ENCODE data around the gene LGSN. TPM values are rescaled to one million over a fixed set of nuclear protein-coding genes. Genes with fewer than 3 reads are reported as not detected.

The LGSN gene
- total RNA-seq, 1 donor from 2014 or later, result not detected

DNA sequence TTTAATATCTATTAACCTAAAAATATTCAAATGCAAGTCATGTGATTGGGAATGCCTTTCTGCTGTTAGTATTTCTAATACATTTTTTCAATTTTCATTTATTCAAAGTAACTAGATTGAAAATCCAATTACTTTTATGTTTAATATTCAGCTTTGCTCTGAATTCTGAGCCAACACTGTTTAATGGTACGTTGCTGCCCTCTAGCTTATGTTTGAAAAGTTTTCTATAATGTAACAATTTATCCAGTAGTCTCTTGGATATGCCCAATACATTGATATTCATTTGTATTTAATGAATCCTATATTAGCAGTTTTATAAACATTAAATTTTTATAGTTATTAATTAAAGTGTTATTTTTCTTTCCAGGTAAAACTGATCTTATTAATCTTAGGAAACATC, 47.4 kb downstream of the LGSN start:
- peak; percentile 75 for TF ChIP-seq CTCF (conservative IDR thresholded peaks at IDR 0.05)
- Mint-ChIP-seq H3K27me3 (ENCODE audit: low read depth) (no peaks in the 10 kb centered on the region), H3K4me1 (peaks cover 4% of the 10 kb centered on the region), H3K27ac (ENCODE audit: unreplicated experiment) (no peak overlapping the region), H3K9me3 (peaks cover 5% of the 10 kb centered on the region), H3K4me3 (no peak overlapping the region), H3K36me3 (ENCODE audit: low read depth) (peaks cover 3% of the 10 kb centered on the region)
- no peak for DNase-seq (ENCODE audit: low read depth, low spot score)

DNA sequence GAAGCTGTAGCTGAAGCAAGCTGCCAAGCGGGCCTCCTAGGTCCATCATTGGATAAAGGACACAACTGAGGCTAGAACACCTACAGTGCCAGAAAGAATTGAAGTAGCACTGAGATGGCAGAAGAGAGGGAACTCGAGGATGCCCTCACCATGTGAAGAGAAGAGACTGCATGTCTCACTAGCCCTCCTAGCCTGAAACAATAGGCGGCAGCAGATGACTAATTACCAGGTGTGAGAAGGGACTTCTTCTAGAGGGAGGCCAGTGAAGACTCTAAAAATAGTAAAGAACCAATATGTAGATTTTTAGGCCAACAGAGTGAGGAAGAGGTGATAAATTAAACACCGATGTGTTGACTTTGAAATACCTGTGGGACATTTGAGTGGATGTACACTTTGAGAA, 50.3 kb downstream of the LGSN start:
- no peak for TF ChIP-seq CTCF (conservative IDR thresholded peaks at IDR 0.05)
- no peaks in the 10 kb centered on the region for H3K27me3 Mint-ChIP-seq (ENCODE audit: low read depth)
- H3K27ac Mint-ChIP-seq (ENCODE audit: unreplicated experiment), result no peak overlapping the region
- peaks cover 4% of the 10 kb centered on the region for H3K9me3 Mint-ChIP-seq
- peaks cover 4% of the 10 kb centered on the region for H3K4me1 Mint-ChIP-seq
- no peak overlapping the region for H3K4me3 Mint-ChIP-seq
- no peaks in the 10 kb centered on the region for H3K36me3 Mint-ChIP-seq (ENCODE audit: low read depth)
- no peak for DNase-seq (ENCODE audit: low read depth, low spot score)

DNA sequence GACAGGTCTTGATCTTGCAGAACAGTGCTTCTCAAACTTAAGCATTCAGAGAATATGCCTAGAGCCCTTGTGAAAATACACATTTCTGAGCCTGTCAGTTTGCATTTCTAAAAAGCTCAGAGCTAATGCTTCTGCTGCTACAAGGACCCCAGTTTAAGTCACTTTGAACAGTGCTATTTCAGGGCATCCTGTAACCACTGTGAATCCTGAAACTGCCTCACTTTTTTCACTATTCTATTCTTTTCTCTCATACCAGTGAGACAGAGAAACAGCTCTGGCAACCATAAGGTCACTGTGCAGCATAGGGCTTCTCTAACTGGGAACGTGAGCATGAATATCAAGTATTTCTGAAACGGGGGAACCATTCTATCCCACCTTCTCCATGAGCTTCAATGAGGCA, 51.2 kb downstream of the LGSN start:
- no peak for DNase-seq (ENCODE audit: low read depth, low spot score)
- peaks cover 2% of the 10 kb centered on the region for H3K9me3 Mint-ChIP-seq
- no peak overlapping the region for H3K4me3 Mint-ChIP-seq
- no peak overlapping the region for H3K27ac Mint-ChIP-seq (ENCODE audit: unreplicated experiment)
- TF ChIP-seq CTCF (conservative IDR thresholded peaks at IDR 0.05), result no peak
- no peaks in the 10 kb centered on the region for H3K27me3 Mint-ChIP-seq (ENCODE audit: low read depth)
- H3K36me3 Mint-ChIP-seq (ENCODE audit: low read depth), result no peaks in the 10 kb centered on the region
- peaks cover 7% of the 10 kb centered on the region for H3K4me1 Mint-ChIP-seq

DNA sequence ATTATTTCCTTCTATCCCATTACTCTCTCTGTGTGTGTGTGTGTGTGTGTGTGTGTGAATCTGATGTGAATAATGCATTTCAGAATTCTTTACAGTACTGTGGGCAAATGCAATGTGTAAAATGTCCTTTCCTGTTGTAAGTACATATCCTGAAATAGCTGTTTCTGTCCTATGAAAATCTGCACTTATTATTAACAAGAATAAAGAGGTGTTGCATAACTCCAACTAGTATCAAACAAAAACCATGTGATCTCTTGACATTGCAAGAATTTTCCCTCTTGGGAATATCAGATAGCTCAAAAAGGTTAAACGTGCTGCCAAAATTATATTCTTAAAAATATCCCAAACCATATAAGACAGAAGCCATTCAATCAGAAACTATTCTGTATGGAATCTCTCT, 52.0 kb downstream of the LGSN start:
- Mint-ChIP-seq H3K4me1 (peaks cover 13% of the 10 kb centered on the region), H3K36me3 (ENCODE audit: low read depth) (no peaks in the 10 kb centered on the region), H3K4me3 (no peak overlapping the region), H3K27me3 (ENCODE audit: low read depth) (no peaks in the 10 kb centered on the region), H3K9me3 (peaks cover 2% of the 10 kb centered on the region), H3K27ac (ENCODE audit: unreplicated experiment) (no peak overlapping the region)
- no peak for TF ChIP-seq CTCF (conservative IDR thresholded peaks at IDR 0.05)
- DNase-seq (ENCODE audit: low read depth, low spot score), result no peak

GRCh38 chr6:63267046-63267445, 52.7 kb downstream of the LGSN start:
- DNase-seq (ENCODE audit: low read depth, low spot score), result no peak
- Mint-ChIP-seq H3K9me3 (peaks cover 2% of the 10 kb centered on the region), H3K36me3 (ENCODE audit: low read depth) (no peaks in the 10 kb centered on the region), H3K27ac (ENCODE audit: unreplicated experiment) (no peak overlapping the region), H3K4me1 (peaks cover 13% of the 10 kb centered on the region), H3K4me3 (no peak overlapping the region), H3K27me3 (ENCODE audit: low read depth) (no peaks in the 10 kb centered on the region)
- no peak for TF ChIP-seq CTCF (conservative IDR thresholded peaks at IDR 0.05)

DNA sequence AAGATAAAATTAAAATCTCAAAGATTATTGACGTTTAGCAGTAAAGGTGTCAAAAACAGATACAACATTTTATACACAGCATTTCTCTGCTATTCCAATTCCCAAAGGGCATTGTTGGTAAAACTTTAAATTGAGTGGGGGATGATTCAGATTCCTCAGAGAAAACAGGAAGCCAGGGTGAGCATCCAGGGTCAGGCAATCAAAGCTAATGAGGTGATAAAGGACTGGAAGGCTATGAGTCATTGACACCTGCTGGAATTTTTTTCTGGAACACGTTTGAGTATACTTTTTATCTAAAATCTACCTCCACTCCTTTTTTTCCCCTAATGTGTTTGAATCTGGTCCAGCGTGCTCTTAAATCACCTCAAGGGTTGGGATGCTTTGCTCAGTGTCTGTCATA, 56.3 kb downstream of the LGSN start:
- Mint-ChIP-seq H3K9me3 (no peaks in the 10 kb centered on the region), H3K27me3 (ENCODE audit: low read depth) (no peaks in the 10 kb centered on the region), H3K27ac (ENCODE audit: unreplicated experiment) (no peak overlapping the region), H3K4me3 (no peak overlapping the region), H3K36me3 (ENCODE audit: low read depth) (no peaks in the 10 kb centered on the region), H3K4me1 (peaks cover 13% of the 10 kb centered on the region)
- DNase-seq (ENCODE audit: low read depth, low spot score), result no peak
- TF ChIP-seq CTCF (conservative IDR thresholded peaks at IDR 0.05), result no peak
